Right renal cortex interstitium (tissue), 3 donors: Measurements from ENCODE around the gene TTLL3. TPM values are rescaled to one million over a fixed set of nuclear protein-coding genes. Genes with fewer than 3 reads are reported as not detected.

Source experiments
- polyA plus RNA-seq, 3 donors: library from polyadenylated mRNA; unstranded; fragments of 120-200 nt; gene quantifications; one replicate each; pipeline ENCODE4 v1.2.1, GENCODE V29; 2013; ENCODE audit not compliant: insufficient read length in 3 of 3

Gene TTLL3
- polyA plus RNA-seq, 3 donors: 29.7 to 34.0 (median 30.4) TPM

Other genes with a start within 250 kb of the TTLL3 start
- gene MTMR14, start 160.8 kb upstream of the TTLL3 start, polyA plus RNA-seq: 10 to 100 TPM; 33.2 to 34.9 (median 34.2) TPM
- gene CPNE9, start 106.4 kb upstream of the TTLL3 start, polyA plus RNA-seq: under 1 TPM; 0.07 to 0.14 (median 0.10) TPM
- gene BRPF1, start 78.5 kb upstream of the TTLL3 start, polyA plus RNA-seq: 10 to 100 TPM; 18.2 to 20.7 (median 19.1) TPM
- gene OGG1, start 60.3 kb upstream of the TTLL3 start, polyA plus RNA-seq: 10 to 100 TPM; 44.4 to 56.8 (median 50.9) TPM
- gene CAMK1, start 40.3 kb upstream of the TTLL3 start, polyA plus RNA-seq: 10 to 100 TPM; 18.6 to 20.8 (median 20.4) TPM
- gene TADA3, start 17.8 kb upstream of the TTLL3 start, polyA plus RNA-seq: 10 to 100 TPM; 56.7 to 61.5 (median 60.5) TPM
- 100 to 1,000 TPM; 146 to 156 (median 154) TPM for gene ARPC4, start 17.2 kb upstream of the TTLL3 start, polyA plus RNA-seq
- gene RPUSD3, start 33.7 kb downstream of the TTLL3 start, polyA plus RNA-seq: 10 to 100 TPM; 29.8 to 35.4 (median 30.2) TPM
- gene CIDEC, start 70.0 kb downstream of the TTLL3 start, polyA plus RNA-seq: under 1 TPM in 1 of 3 donors, not detected in 2; 0.14 TPM
- gene JAGN1, start 80.3 kb downstream of the TTLL3 start, polyA plus RNA-seq: 10 to 100 TPM; 48.1 to 56.8 (median 53.2) TPM
- 10 to 100 TPM; 11.5 to 12.7 (median 11.5) TPM for gene IL17RE, start 92.6 kb downstream of the TTLL3 start, polyA plus RNA-seq
- gene IL17RC, start 106.8 kb downstream of the TTLL3 start, polyA plus RNA-seq: 10 to 100 TPM; 30.7 to 35.9 (median 32.6) TPM
- 10 to 100 TPM; 50.1 to 52.4 (median 52.1) TPM for gene CRELD1, start 123.6 kb downstream of the TTLL3 start, polyA plus RNA-seq
- gene PRRT3, start 142.1 kb downstream of the TTLL3 start, polyA plus RNA-seq: 1 to 10 TPM; 2.8 to 3.5 (median 3.0) TPM
- gene EMC3, start 176.6 kb downstream of the TTLL3 start, polyA plus RNA-seq: 100 to 1,000 TPM; 101 to 108 (median 106) TPM
- 10 to 100 TPM; 18.1 to 20.9 (median 19.5) TPM for gene FANCD2, start 216.2 kb downstream of the TTLL3 start, polyA plus RNA-seq